ENCODE data around the gene FAT1.
A peak's percentile ranks its signal among the peaks of the same experiment; 100 is the strongest.

Gene FAT1

DNA sequence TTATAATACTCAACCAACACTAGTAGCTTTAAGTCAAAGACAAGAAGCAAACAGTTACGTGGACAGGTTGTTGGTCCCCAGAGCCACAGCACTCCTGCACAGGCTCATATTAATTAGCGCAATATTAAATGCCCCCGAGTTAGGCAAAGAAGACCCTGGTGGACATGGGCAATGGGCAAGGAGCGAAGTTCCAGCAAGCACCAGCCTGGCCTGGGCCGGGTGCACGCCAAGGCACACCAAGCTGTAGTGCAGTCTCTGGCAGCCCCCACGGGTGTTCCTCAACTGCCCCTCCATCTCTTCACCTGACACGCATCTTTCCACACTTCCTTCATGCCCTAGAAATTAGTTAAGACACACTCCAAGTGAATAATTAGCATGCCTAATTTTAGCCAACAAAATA lies 20.1 kb downstream of the FAT1 start:
- H3K27ac ChIP-seq, result no peak overlapping the region
- TF ChIP-seq ZFX (IDR thresholded peaks at IDR 0.05), result no peak
- TF ChIP-seq, protein P1, sequence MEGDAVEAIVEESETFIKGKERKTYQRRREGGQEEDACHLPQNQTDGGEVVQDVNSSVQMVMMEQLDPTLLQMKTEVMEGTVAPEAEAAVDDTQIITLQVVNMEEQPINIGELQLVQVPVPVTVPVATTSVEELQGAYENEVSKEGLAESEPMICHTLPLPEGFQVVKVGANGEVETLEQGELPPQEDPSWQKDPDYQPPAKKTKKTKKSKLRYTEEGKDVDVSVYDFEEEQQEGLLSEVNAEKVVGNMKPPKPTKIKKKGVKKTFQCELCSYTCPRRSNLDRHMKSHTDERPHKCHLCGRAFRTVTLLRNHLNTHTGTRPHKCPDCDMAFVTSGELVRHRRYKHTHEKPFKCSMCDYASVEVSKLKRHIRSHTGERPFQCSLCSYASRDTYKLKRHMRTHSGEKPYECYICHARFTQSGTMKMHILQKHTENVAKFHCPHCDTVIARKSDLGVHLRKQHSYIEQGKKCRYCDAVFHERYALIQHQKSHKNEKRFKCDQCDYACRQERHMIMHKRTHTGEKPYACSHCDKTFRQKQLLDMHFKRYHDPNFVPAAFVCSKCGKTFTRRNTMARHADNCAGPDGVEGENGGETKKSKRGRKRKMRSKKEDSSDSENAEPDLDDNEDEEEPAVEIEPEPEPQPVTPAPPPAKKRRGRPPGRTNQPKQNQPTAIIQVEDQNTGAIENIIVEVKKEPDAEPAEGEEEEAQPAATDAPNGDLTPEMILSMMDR (conservative IDR thresholded peaks at IDR 0.05), result no peak

DNA sequence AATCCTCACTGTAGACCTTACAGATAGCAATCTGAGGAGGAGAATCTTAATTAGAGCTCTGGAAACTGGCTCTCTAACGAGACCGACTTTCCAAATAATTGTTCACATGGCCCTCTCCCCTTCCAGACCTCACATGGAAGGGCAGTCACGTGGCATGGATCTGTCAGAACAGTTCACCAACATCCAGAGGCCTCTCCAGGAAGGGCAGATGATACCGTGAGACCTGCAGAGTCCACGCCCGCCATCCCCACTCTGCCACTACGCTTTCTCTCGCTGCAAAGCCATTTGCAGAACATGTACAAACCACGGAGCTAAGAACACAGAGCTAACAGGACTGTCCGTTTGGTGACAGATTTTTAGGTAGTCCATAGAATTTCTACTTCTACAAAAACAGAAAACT lies 20.7 kb downstream of the FAT1 start:
- H3K27ac ChIP-seq, result no peak overlapping the region
- TF ChIP-seq, protein P1 (conservative IDR thresholded peaks at IDR 0.05), result no peak
- TF ChIP-seq ZFX (IDR thresholded peaks at IDR 0.05), result no peak

DNA sequence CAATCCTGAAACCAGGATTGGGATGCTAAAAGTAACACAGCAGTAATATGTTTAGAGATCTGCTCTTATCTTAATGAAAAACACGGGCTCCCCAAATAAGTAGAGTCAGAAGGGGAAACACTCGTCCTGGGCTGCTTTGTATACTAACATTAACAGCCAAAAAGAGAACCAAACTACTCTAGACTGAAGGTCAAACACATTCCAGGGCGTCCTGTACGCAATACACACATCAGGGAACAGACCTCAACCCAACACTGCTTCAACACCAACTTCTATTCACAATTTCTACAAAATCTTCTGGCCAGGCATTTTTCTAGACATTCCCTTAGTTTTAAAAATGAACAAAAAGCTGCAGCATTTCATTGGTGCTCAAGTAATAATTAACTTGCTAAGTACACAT lies 21.4 kb downstream of the FAT1 start:
- TF ChIP-seq, protein P1 (conservative IDR thresholded peaks at IDR 0.05), result no peak
- no peak overlapping the region for H3K27ac ChIP-seq

DNA sequence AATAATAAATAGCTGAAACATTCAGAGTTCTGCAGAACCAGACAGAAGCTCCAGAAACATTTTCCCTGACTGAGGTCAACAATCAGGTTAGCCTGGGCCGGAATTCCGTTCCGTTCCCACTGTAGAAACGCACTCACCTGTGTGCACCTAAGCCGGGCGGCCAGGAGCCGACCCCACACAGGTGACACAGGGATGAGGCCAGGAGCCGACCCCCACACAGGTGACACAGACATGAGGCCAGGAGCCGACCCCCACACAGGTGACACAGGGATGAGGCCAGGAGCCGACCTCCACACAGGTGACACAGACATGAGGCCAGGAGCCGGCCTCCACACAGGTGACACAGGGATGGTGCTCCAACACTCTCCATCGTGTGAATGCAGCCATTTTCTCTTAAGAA lies 21.9 kb downstream of the FAT1 start:
- TF ChIP-seq, protein P1 (conservative IDR thresholded peaks at IDR 0.05), result no peak
- no peak for TF ChIP-seq ZFX (IDR thresholded peaks at IDR 0.05)
- no peak overlapping the region for H3K27ac ChIP-seq

DNA sequence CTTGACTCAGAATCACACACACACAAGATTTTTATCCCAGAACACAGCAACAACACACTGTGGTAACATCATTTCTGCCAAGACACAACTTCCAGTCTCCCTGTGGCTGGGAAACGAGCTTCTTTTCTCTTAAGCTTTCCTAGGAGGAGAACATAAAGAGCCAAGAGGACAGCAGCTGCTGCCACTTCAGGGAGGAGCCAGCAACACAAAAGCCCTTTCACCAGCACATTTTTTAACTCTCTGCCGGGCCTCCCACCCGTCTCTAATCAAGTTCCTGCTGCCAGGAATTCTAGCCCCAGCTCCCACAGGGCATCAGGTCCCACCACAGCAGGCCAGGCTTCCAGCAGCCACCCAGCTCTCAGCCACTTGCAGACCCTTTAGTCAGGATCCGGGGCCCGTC lies 22.4 kb downstream of the FAT1 start:
- TF ChIP-seq ZFX (IDR thresholded peaks at IDR 0.05), result no peak
- TF ChIP-seq, protein P1 (conservative IDR thresholded peaks at IDR 0.05), result no peak
- H3K27ac ChIP-seq, result no peak overlapping the region

DNA sequence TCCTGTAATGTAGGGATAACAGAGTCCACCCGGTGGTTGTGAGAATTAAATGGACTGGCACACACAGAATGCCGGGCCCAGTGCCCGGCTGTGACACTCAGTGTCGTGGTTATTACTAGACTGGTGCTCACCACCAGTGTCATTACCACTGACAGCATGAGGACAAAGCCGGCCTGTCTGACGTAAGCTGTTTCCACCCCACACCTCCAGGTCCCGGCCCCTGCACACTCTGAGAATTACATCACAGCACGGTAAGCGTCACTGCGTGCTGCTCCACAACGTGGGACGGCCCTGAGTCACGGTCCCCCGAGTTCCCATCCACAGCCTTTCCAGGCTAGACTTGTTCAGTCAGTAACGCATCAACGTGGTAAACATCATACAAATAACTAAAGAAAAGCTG lies 22.9 kb downstream of the FAT1 start:
- TF ChIP-seq, protein P1 (conservative IDR thresholded peaks at IDR 0.05), result no peak
- TF ChIP-seq ZFX (IDR thresholded peaks at IDR 0.05), result no peak
- no peak overlapping the region; the same call in 1 of the 2 replicates for H3K27ac ChIP-seq

DNA sequence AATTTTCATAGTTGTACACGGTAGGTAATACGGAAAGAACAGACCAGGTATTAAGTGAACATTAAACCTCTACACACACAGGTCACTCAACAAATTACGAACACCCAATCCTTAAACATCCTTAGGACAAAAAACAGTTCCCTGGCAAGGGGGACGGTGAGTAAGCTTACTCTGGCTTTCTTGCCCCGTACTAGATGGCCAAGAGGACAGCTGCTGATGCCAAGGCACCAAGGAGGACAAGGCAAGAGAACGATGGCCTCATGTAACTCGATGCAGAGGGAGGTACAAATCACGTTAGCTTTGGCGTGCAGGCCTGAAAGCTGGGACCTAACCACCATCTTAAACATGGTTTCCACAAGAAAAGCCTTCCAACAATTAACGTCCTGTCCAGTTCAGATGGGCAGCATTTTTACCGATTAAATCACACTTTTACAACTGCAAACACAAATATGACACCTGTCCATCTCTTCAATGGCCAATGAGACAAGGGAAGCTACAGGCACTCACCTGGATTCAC lies 23.7 kb downstream of the FAT1 start:
- H3K27ac ChIP-seq, result peak overlapping the region; percentile 35
- no peak for TF ChIP-seq ZFX (IDR thresholded peaks at IDR 0.05)
- TF ChIP-seq, protein P1 (conservative IDR thresholded peaks at IDR 0.05), result no peak

Data from C4-2B (cell line).